GM19099 (cell line): ENCODE results near the gene SLC39A9.

Source experiments
- POLR2A ChIP-seq: IDR thresholded peaks from 3 replicates; pipeline ENCODE4 v1.6.1; 2011; ENCODE audit warnings: low read depth; ENCODE audit not compliant: insufficient read length; ENCODE audit errors: extremely low read depth

Gene SLC39A9

GRCh38 chr14:69360438-69361108, 37.9 kb upstream of the SLC39A9 start:
- TF ChIP-seq POLR2A: no peak

- no peak for TF ChIP-seq POLR2A
Measured at GRCh38 chr14:69363055-69363454, 35.4 kb upstream of the SLC39A9 start.

DNA sequence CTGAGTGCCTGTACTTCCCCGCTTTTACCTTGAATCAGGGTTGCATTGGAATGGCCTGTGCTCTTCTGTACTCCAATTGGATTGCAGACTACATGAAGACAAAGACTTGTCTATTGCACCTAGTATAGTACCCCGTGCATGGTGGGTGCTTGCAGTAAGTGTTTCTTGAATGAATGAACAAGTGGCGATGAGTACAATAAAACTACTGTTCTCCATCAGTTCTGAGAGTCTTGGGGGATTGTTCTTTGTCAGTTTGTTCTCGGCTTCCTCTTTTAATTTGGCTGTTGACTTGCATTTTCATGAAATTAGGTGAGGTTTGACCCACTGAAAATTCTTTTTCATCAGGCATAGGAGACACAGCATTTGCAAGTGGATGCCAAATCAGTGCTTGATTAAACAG, 34.5 kb upstream of the SLC39A9 start:
- TF ChIP-seq POLR2A: no peak

GRCh38 chr14:69364378-69364777, 34.1 kb upstream of the SLC39A9 start:
- no peak for TF ChIP-seq POLR2A

DNA sequence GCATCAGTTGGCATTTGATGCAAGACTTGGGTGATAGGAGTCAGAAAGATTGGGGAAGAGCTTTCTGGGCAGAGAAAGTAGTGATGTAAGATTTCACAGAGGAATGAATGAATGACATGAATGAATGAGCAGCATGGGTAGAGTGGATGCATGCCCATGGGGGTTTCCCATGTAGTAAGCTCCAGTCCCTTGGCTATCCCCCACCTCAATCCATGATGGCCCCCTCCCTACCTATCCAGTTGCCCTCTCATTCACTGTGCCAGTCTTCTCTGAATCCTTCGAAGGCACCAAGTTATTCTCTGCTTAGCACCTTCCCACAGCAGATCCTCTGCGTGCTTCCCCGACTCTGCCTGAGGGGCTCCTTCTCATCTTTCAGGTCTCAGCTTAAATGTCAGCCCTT, 32.4 kb upstream of the SLC39A9 start:
- no peak for TF ChIP-seq POLR2A

DNA sequence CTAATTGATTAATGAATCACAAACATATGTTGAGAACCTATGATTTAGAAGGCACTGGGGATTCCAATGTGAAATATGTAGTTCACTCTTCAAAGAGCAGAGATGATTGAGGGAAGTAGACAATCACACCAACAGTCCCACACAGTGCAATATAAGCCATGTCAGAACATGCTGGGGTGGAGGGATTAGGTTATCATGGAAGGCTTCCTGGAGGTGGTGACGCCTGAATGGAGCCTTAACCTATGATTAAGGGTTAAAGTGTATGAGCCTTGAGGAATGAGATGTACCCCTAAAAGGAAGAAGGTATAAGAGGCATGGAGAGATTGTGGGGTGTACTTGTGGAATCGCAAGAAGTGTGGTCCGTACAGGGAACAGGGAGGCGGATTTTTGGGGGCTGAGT, 31.7 kb upstream of the SLC39A9 start:
- TF ChIP-seq POLR2A: no peak

GRCh38 chr14:69368381-69368780, 30.1 kb upstream of the SLC39A9 start:
- TF ChIP-seq POLR2A: no peak

DNA sequence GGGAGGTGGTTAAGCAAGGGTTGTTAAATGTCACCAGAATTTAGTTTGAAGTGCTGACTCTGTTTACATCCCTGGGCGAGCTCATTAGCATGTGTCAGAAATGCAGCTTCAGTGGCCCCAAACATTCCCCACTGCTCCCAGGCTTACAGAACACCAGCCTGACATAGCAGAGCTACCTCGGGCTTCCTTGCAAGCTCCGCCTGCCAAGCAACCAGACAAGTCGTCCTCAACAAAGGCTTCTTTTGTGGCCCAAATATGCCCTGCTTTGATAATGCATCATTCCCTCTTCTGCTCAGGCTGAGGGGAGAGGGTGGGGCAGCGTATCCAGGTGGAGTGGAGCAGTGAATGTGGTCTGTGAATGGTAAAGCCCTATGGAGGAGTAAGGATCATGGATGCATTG, 28.4 kb upstream of the SLC39A9 start:
- TF ChIP-seq POLR2A: no peak

DNA sequence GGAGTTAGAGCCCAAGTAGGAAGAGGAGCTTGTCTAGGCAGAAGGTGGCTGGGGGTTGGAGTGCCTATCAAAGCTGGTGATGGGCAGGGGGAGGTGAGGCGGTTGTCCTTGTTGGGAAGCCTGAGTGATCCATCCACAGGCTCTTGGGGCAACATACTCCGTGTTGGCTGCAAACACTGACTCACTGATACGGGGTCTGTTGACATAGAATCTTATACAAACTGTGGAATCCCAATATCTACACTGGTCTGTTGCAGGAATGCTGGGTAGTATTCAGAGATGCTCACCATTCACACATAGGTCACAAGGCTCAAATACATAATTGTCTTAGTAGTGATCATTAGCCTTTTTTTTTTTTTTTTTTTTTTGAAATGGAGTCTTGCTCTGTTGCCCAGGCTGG, 26.3 kb upstream of the SLC39A9 start:
- no peak for TF ChIP-seq POLR2A

- TF ChIP-seq POLR2A: no peak
Measured at GRCh38 chr14:69373104-69373503, 25.4 kb upstream of the SLC39A9 start.

DNA sequence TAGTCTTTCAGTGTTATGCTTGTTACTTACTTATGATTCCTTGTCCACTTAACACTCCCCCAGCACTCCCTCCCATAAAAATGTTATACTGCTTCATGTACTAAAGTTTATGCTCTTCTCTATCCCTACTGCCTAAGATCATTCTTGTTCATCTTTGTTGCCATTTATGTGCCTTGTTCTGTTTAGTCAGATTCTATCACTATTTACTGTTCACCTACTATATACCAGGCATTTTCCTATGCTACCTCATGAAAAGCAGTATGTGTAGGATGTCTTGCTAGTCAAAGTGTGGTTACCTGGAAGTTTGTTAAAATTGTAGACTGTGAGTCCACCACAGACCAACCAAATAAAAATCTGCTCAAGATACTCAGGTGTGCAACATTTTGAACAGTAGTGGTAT, 24.3 kb upstream of the SLC39A9 start:
- no peak for TF ChIP-seq POLR2A

GRCh38 chr14:69375182-69375581, 23.3 kb upstream of the SLC39A9 start:
- no peak for TF ChIP-seq POLR2A

GRCh38 chr14:69375722-69376121, 22.8 kb upstream of the SLC39A9 start:
- no peak for TF ChIP-seq POLR2A

DNA sequence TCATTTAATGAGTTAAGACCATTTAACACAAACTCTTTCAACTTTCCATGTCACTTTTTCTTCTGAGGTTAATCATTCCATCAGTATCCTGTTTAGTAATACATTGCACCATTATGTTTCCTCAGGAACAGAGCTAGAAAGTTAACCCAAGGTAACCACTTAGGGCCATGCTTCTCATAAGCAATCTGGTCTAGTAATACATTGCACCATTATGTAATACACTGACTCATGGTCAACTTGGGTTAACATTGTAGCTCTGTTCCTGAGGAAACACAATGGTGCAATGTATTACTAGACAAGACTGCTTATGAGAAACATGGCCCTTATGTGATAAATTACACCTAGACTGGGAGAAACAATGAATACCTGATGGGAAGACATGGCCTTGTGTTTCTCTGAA, 22.1 kb upstream of the SLC39A9 start:
- TF ChIP-seq POLR2A: no peak

DNA sequence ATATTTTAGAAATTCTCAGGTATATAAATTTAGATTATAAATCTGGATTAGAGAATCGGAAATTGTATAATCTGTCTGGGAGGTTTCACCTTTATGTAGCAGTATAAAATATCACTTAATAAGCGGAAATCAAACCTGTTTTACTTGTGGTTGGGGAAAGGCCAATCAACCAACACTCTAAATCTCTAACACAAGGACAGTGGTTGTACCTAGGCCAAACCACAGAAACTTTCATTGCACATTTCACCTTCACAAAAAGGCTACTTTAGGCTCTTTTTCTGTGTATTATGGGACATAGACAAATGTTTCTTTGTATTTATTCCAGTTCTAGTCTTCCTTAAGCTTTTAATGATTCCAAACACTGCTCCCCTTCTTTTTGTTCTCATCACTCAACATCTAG, 20.2 kb upstream of the SLC39A9 start:
- no peak for TF ChIP-seq POLR2A

GRCh38 chr14:69387311-69387710, 11.2 kb upstream of the SLC39A9 start:
- TF ChIP-seq POLR2A: no peak

GRCh38 chr14:69392481-69392880, 6.0 kb upstream of the SLC39A9 start:
- no peak for TF ChIP-seq POLR2A
